GM23338 (cell line): Measurements from ENCODE around the gene ERGIC3. TPM values are rescaled to one million over a fixed set of nuclear protein-coding genes. Genes with fewer than 3 reads are reported as not detected.

Source experiments
- ATAC-seq: fragments of 200-7000 bp; cut with Tn5 transposase; 3 replicates; pipeline ENCODE4 v1.9.1; 2020
- DNase-seq: peaks from one replicate; pipeline ENCODE4 v3.0.0-alpha.2; 2015; ENCODE audit warnings: low spot score
- H2AFZ ChIP-seq: fragments of 200-600 bp; sonication (generic); 2 replicates; pipeline ENCODE4 v1.8.0; 2016; ENCODE audit warnings: antibody characterized with exemption, mild to moderate bottlenecking, moderate library complexity
- H3F3A ChIP-seq: fragments of 200-600 bp; sonication (generic); replicated peaks from 2 replicates; pipeline ENCODE4 v1.8.0; 2017; ENCODE audit warnings: antibody characterized with exemption, mixed run types, low read depth
- H3K27ac ChIP-seq: fragments of 200-600 bp; sonication (generic); 2 replicates; pipeline ENCODE4 v1.6.1; 2016; ENCODE audit warnings: low read depth
- H3K27me3 ChIP-seq: fragments of 200-600 bp; sonication (generic); 2 replicates; pipeline ENCODE4 v1.8.0; 2016; ENCODE audit warnings: mild to moderate bottlenecking, mixed run types, moderate library complexity; ENCODE audit not compliant: insufficient read depth
- H3K36me3 ChIP-seq: fragments of 200-600 bp; sonication (generic); 2 replicates; pipeline ENCODE4 v1.8.0; 2016; ENCODE audit warnings: mild to moderate bottlenecking; ENCODE audit not compliant: insufficient read depth
- H3K4me1 ChIP-seq: fragments of 200-600 bp; sonication (generic); 2 replicates; pipeline ENCODE4 v1.8.0; 2016; ENCODE audit warnings: mild to moderate bottlenecking, moderate library complexity; ENCODE audit not compliant: insufficient read depth
- H3K4me2 ChIP-seq: fragments of 200-600 bp; sonication (generic); 2 replicates; pipeline ENCODE4 v1.7.1; 2017; ENCODE audit warnings: mixed run types
- H3K4me3 ChIP-seq: fragments of 200-600 bp; sonication (generic); 2 replicates; pipeline ENCODE4 v1.6.1; 2016; ENCODE audit warnings: mixed run types
- H3K79me2 ChIP-seq: fragments of 200-600 bp; sonication (generic); replicated peaks from 2 replicates; pipeline ENCODE4 v1.8.0; 2017; ENCODE audit warnings: mild to moderate bottlenecking; ENCODE audit not compliant: insufficient read depth
- H3K9me2 ChIP-seq: fragments of 200-600 bp; sonication (generic); 2 replicates; pipeline ENCODE4 v1.8.0; 2017; ENCODE audit not compliant: insufficient read depth
- H4K20me1 ChIP-seq: fragments of 200-600 bp; sonication (generic); replicated peaks from 2 replicates; pipeline ENCODE4 v1.8.0; 2017; ENCODE audit warnings: mild to moderate bottlenecking; ENCODE audit not compliant: insufficient read depth
- H3K27ac Mint-ChIP-seq: 2 replicates; pipeline ENCODE4 v1.8.0; 2020; ENCODE audit warnings: inconsistent platforms, mild to moderate bottlenecking, moderate library complexity, mixed read lengths
- H3K27me3 Mint-ChIP-seq: 3 replicates; pipeline ENCODE4 v1.8.0; 2022; ENCODE audit warnings: low read depth, mild to moderate bottlenecking, moderate library complexity, mixed read lengths, inconsistent platforms; ENCODE audit not compliant: insufficient read depth, poor library complexity
- H3K36me3 Mint-ChIP-seq: 3 replicates; pipeline ENCODE4 v1.8.0; 2021; ENCODE audit warnings: low read depth, mild to moderate bottlenecking, inconsistent platforms, moderate library complexity, mixed read lengths
- H3K4me1 Mint-ChIP-seq: 3 replicates; pipeline ENCODE4 v1.8.0; 2020; ENCODE audit warnings: mild to moderate bottlenecking, inconsistent platforms, mixed read lengths
- H3K4me3 Mint-ChIP-seq: 3 replicates; pipeline ENCODE4 v1.8.0; 2021; ENCODE audit warnings: moderate library complexity, mild to moderate bottlenecking, inconsistent platforms, mixed read lengths
- H3K9me3 Mint-ChIP-seq: 3 replicates; pipeline ENCODE4 v1.8.0; 2020; ENCODE audit warnings: moderate library complexity, mild to moderate bottlenecking, inconsistent platforms, mixed read lengths
- CREB1 ChIP-seq: fragments of 250-450 bp; sonication (Bioruptor Pico); IDR thresholded peaks from 2 replicates; pipeline ENCODE4 v1.5.0; 2020; ENCODE audit warnings: low read depth, mild to moderate bottlenecking, moderate library complexity
- EZH2 ChIP-seq: fragments of 200-600 bp; sonication (generic); IDR thresholded peaks from one replicate; pipeline ENCODE4 v1.8.0; 2017; ENCODE audit warnings: antibody characterized with exemption, mild to moderate bottlenecking, low read depth; ENCODE audit not compliant: unreplicated experiment
- EZH2phosphoT487 ChIP-seq: fragments of 200-600 bp; sonication (generic); IDR thresholded peaks from one replicate; pipeline ENCODE4 v1.8.1; 2018; ENCODE audit warnings: antibody characterized with exemption; ENCODE audit not compliant: unreplicated experiment
- JUNB ChIP-seq: IDR thresholded peaks from one replicate; pipeline ENCODE4 v1.6.1; 2016; ENCODE audit warnings: antibody characterized with exemption; ENCODE audit not compliant: unreplicated experiment
- NANOG ChIP-seq: IDR thresholded peaks from 2 replicates; pipeline ENCODE4 v1.6.1; 2016; ENCODE audit warnings: antibody characterized with exemption, borderline replicate concordance
- POLR2AphosphoS5 ChIP-seq: IDR thresholded peaks from 2 replicates; pipeline ENCODE4 v1.6.1; 2016; ENCODE audit warnings: antibody characterized with exemption, low read depth
- STAT1 ChIP-seq: IDR thresholded peaks from one replicate; pipeline ENCODE4 v1.6.1; 2016; ENCODE audit warnings: antibody characterized with exemption; ENCODE audit not compliant: unreplicated experiment
- ZNF114 ChIP-seq: fragments of 250-450 bp; sonication (Bioruptor Pico); IDR thresholded peaks from 2 replicates; pipeline ENCODE4 v1.5.0; 2020; ENCODE audit warnings: mild to moderate bottlenecking, moderate library complexity
- ZNF331 ChIP-seq: fragments of 250-450 bp; sonication (Bioruptor Pico); IDR thresholded peaks from 2 replicates; pipeline ENCODE4 v1.5.0; 2020; ENCODE audit warnings: low read depth, mild to moderate bottlenecking, moderate library complexity
- polyA plus RNA-seq: library from polyadenylated mRNA; unstranded; fragments of >200 nt; fragmentation: Nextera tagmentation; extraction: Ambion mirVana; gene quantifications from 2 replicates; pipeline ENCODE4 v1.2.1, GENCODE V29; 2016
- total RNA-seq: library from RNA; depleted of rRNA; stranded (reverse); fragments of >200 nt; shearing (Covaris generic); gene quantifications from 2 replicates; pipeline ENCODE4 v1.2.3, GENCODE V29; 2014
- TF ChIP-seq, protein P1 (sequence below): IDR thresholded peaks from 2 replicates; pipeline ENCODE4 v1.6.1; 2016; ENCODE audit warnings: antibody characterized with exemption
- TF ChIP-seq, protein P2 (sequence below), 2 experiments: fragments of 200-600 bp in 1 of 2; sonication (generic) in 1 of 2; conservative IDR thresholded peaks; 2 replicates each; pipeline versions ENCODE4 v1.5.1 to v1.6.1; 2016 to 2017; ENCODE audit warnings: antibody characterized with exemption in 2 of 2, low read depth in 2 of 2, mild to moderate bottlenecking in 2 of 2, moderate library complexity in 1 of 2
- TF ChIP-seq, protein P3 (sequence below): IDR thresholded peaks from one replicate; pipeline ENCODE4 v1.6.1; 2018; ENCODE audit warnings: antibody characterized with exemption; ENCODE audit not compliant: unreplicated experiment
- TF ChIP-seq, protein P4 (sequence below): fragments of 250-450 bp; sonication (Bioruptor Pico); IDR thresholded peaks from 2 replicates; pipeline ENCODE4 v1.5.0; 2020; ENCODE audit warnings: mild to moderate bottlenecking, moderate library complexity

Gene ERGIC3
- total and polyA plus RNA-seq, 2 experiments from 2014 or later: 139 to 147 TPM

DNA sequence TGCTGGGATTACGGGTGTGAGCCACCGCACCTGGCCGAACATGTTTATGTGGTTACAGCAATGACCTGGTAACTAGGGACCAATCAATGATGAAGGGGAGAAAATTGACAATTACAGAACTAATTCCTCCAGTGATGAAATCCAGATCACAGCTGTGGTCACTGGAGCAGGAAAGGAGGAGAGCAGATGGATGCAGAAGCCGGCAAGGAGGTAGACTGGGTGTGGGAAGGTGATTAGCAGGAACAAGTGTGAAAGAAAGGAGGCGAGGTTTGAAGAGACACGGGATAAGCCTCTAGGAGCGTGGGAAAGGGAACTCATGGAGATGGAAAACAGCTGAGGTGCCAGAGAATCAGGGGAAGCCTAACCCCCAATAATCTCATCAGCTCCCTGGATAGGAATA is 56.6 kb downstream of the ERGIC3 start:
- Histone ChIP-seq H3K27me3 (peaks cover 40% of the 10 kb centered on the region), H3K36me3 (no peaks in the 10 kb centered on the region), H3K4me2 (no peak overlapping the region), H3K4me1 (no peaks in the 10 kb centered on the region), H3K9me2 (no peaks in the 10 kb centered on the region), H3K27ac (no peak overlapping the region), H3K4me3 (no peak overlapping the region), H3F3A (no peaks in the 10 kb centered on the region), H3K79me2 (no peaks in the 10 kb centered on the region), H4K20me1 (no peaks in the 10 kb centered on the region), H2AFZ (no peak overlapping the region)
- ATAC-seq: no peak
- Mint-ChIP-seq H3K9me3 (no peaks in the 10 kb centered on the region; the same call in 2 of the 3 replicates), H3K36me3 (no peaks in the 10 kb centered on the region; the same call in 1 of the 3 replicates), H3K27ac (no peak overlapping the region), H3K4me3 (no peak overlapping the region; the same call in 2 of the 3 replicates), H3K27me3 (peaks cover 47% of the 10 kb centered on the region), H3K4me1 (peaks cover 13% of the 10 kb centered on the region)
- DNase-seq: no peak
- TF ChIP-seq STAT1: no peak
- no peak for TF ChIP-seq CREB1 (CRISPR knock-in tag)
- TF ChIP-seq EZH2phosphoT487: no peak
- no peak for TF ChIP-seq JUNB
- TF ChIP-seq ZNF331 (CRISPR knock-in tag): no peak
- TF ChIP-seq, protein P1, sequence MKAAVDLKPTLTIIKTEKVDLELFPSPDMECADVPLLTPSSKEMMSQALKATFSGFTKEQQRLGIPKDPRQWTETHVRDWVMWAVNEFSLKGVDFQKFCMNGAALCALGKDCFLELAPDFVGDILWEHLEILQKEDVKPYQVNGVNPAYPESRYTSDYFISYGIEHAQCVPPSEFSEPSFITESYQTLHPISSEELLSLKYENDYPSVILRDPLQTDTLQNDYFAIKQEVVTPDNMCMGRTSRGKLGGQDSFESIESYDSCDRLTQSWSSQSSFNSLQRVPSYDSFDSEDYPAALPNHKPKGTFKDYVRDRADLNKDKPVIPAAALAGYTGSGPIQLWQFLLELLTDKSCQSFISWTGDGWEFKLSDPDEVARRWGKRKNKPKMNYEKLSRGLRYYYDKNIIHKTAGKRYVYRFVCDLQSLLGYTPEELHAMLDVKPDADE: no peak
- TF ChIP-seq, protein P2, sequence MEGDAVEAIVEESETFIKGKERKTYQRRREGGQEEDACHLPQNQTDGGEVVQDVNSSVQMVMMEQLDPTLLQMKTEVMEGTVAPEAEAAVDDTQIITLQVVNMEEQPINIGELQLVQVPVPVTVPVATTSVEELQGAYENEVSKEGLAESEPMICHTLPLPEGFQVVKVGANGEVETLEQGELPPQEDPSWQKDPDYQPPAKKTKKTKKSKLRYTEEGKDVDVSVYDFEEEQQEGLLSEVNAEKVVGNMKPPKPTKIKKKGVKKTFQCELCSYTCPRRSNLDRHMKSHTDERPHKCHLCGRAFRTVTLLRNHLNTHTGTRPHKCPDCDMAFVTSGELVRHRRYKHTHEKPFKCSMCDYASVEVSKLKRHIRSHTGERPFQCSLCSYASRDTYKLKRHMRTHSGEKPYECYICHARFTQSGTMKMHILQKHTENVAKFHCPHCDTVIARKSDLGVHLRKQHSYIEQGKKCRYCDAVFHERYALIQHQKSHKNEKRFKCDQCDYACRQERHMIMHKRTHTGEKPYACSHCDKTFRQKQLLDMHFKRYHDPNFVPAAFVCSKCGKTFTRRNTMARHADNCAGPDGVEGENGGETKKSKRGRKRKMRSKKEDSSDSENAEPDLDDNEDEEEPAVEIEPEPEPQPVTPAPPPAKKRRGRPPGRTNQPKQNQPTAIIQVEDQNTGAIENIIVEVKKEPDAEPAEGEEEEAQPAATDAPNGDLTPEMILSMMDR (conservative IDR thresholded peaks at IDR 0.05; ENCODE audit: low read depth in 2 of 2): no peak
- TF ChIP-seq, protein P3, sequence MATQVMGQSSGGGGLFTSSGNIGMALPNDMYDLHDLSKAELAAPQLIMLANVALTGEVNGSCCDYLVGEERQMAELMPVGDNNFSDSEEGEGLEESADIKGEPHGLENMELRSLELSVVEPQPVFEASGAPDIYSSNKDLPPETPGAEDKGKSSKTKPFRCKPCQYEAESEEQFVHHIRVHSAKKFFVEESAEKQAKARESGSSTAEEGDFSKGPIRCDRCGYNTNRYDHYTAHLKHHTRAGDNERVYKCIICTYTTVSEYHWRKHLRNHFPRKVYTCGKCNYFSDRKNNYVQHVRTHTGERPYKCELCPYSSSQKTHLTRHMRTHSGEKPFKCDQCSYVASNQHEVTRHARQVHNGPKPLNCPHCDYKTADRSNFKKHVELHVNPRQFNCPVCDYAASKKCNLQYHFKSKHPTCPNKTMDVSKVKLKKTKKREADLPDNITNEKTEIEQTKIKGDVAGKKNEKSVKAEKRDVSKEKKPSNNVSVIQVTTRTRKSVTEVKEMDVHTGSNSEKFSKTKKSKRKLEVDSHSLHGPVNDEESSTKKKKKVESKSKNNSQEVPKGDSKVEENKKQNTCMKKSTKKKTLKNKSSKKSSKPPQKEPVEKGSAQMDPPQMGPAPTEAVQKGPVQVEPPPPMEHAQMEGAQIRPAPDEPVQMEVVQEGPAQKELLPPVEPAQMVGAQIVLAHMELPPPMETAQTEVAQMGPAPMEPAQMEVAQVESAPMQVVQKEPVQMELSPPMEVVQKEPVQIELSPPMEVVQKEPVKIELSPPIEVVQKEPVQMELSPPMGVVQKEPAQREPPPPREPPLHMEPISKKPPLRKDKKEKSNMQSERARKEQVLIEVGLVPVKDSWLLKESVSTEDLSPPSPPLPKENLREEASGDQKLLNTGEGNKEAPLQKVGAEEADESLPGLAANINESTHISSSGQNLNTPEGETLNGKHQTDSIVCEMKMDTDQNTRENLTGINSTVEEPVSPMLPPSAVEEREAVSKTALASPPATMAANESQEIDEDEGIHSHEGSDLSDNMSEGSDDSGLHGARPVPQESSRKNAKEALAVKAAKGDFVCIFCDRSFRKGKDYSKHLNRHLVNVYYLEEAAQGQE: no peak
- TF ChIP-seq EZH2: no peak
- TF ChIP-seq POLR2AphosphoS5: no peak
- TF ChIP-seq, protein P4, sequence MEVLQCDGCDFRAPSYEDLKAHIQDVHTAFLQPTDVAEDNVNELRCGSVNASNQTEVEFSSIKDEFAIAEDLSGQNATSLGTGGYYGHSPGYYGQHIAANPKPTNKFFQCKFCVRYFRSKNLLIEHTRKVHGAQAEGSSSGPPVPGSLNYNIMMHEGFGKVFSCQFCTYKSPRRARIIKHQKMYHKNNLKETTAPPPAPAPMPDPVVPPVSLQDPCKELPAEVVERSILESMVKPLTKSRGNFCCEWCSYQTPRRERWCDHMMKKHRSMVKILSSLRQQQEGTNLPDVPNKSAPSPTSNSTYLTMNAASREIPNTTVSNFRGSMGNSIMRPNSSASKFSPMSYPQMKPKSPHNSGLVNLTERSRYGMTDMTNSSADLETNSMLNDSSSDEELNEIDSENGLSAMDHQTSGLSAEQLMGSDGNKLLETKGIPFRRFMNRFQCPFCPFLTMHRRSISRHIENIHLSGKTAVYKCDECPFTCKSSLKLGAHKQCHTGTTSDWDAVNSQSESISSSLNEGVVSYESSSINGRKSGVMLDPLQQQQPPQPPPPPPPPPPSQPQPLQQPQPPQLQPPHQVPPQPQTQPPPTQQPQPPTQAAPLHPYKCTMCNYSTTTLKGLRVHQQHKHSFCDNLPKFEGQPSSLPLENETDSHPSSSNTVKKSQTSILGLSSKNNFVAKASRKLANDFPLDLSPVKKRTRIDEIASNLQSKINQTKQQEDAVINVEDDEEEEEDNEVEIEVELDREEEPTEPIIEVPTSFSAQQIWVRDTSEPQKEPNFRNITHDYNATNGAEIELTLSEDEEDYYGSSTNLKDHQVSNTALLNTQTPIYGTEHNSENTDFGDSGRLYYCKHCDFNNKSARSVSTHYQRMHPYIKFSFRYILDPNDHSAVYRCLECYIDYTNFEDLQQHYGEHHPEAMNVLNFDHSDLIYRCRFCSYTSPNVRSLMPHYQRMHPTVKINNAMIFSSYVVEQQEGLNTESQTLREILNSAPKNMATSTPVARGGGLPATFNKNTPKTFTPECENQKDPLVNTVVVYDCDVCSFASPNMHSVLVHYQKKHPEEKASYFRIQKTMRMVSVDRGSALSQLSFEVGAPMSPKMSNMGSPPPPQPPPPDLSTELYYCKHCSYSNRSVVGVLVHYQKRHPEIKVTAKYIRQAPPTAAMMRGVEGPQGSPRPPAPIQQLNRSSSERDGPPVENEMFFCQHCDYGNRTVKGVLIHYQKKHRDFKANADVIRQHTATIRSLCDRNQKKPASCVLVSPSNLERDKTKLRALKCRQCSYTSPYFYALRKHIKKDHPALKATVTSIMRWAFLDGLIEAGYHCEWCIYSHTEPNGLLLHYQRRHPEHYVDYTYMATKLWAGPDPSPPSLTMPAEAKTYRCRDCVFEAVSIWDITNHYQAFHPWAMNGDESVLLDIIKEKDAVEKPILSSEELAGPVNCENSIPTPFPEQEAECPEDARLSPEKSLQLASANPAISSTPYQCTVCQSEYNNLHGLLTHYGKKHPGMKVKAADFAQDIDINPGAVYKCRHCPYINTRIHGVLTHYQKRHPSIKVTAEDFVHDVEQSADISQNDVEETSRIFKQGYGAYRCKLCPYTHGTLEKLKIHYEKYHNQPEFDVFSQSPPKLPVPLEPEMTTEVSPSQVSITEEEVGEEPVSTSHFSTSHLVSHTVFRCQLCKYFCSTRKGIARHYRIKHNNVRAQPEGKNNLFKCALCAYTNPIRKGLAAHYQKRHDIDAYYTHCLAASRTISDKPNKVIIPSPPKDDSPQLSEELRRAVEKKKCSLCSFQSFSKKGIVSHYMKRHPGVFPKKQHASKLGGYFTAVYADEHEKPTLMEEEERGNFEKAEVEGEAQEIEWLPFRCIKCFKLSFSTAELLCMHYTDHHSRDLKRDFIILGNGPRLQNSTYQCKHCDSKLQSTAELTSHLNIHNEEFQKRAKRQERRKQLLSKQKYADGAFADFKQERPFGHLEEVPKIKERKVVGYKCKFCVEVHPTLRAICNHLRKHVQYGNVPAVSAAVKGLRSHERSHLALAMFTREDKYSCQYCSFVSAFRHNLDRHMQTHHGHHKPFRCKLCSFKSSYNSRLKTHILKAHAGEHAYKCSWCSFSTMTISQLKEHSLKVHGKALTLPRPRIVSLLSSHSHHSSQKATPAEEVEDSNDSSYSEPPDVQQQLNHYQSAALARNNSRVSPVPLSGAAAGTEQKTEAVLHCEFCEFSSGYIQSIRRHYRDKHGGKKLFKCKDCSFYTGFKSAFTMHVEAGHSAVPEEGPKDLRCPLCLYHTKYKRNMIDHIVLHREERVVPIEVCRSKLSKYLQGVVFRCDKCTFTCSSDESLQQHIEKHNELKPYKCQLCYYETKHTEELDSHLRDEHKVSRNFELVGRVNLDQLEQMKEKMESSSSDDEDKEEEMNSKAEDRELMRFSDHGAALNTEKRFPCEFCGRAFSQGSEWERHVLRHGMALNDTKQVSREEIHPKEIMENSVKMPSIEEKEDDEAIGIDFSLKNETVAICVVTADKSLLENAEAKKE (CRISPR knock-in tag): no peak
- TF ChIP-seq ZNF114 (CRISPR knock-in tag): no peak
- no peak for TF ChIP-seq NANOG
